Occipital lobe (tissue), 2 donors: ENCODE data around the gene IL17RC. TPM values are rescaled to one million over a fixed set of nuclear protein-coding genes. Genes with fewer than 3 reads are reported as not detected.
"Not testable (repeated sequence)": the region's sequence is repeated elsewhere in the genome, so short reads cannot be mapped to it uniquely, and the experiment has no call there.

Experiments
- DNase-seq: peaks from one replicate; lab custom pipeline; 2025; lab: John Stamatoyannopoulos, UW
- total RNA-seq: library from RNA; depleted of rRNA; stranded (reverse); fragments of >200 nt; gene quantifications from one replicate; pipeline ENCODE4 v1.2.3, GENCODE V29; 2014

Gene IL17RC
- total RNA-seq, 1 donor from 2014 or later, result 4.5 TPM

DNA sequence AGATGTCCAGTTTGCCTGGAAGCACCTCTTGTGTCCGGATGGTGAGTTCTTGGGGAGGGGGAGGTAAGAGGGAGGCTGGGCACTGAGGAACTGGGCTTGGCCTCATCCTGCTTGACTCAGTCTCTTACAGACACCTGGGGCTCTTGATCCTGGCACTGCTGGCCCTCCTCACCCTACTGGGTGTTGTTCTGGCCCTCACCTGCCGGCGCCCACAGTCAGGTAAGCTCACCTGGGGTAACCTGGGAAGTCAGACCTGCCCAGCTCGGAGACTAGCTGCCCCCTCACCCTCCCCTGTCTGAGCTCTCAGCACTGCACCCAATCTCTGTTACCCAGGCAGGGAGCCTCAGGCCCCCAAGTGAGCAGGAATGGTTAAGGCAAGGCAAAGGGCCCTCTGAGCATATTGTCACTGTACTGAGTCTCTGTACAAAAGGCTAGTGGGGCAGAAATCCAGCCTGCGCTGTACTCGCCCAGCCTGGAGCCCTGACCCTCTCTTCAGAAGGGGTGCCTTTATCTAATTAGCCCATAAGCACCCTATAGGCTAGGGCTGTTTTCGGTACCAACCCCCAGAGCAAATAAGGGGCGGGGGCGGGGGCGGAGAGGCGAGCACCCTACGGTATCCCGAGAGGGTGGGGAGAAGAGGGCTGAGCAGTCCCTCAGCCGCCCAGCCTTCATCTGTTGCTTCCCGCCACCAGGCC, 2.2 kb upstream of the IL17RC start:
- DNase-seq, result no peak

GRCh38 chr3:9915254-9916141, 1.4 kb upstream of the IL17RC start:
- peak; percentile 62 for DNase-seq

- DNase-seq, result no peak
Measured at GRCh38 chr3:9916346-9916733, 558 bp upstream of the IL17RC start.

DNA sequence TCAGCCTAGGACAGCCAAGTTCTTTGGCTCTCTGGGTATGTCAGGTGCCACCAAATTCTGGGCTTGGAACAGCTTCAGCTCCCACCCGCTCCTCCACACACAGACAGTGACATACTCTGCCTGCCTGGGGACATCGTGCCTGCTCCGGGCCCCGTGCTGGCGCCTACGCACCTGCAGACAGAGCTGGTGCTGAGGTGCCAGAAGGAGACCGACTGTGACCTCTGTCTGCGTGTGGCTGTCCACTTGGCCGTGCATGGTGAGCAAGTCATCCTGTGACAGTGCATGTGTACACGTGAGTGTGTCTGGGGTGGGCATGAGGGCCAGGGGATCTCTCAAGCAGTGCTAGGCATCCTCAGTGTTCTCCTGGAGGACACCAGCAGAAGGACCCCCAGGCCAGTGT, 922 bp downstream of the IL17RC start:
- DNase-seq, result no peak

GRCh38 chr3:9918261-9919038, 1.6 kb downstream of the IL17RC start:
- DNase-seq, result no peak

GRCh38 chr3:9928158-9928557, 11.3 kb downstream of the IL17RC start:
- DNase-seq, result no peak

GRCh38 chr3:9930804-9931418, 14.0 kb downstream of the IL17RC start:
- DNase-seq, result no peak

DNA sequence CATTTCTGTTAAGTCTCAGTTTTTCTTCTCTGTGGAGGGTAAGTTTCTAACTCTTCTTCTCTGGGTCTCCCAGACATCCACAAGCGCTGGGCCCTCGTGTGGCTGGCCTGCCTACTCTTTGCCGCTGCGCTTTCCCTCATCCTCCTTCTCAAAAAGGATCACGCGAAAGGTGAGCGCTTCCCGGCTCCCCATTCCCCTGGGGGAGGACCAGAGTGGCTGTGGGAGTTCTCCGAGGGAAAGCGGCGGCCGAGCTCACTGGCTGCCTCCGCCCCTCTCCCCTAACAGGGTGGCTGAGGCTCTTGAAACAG, 15.6 kb downstream of the IL17RC start:
- DNase-seq, result peak; percentile 58

DNA sequence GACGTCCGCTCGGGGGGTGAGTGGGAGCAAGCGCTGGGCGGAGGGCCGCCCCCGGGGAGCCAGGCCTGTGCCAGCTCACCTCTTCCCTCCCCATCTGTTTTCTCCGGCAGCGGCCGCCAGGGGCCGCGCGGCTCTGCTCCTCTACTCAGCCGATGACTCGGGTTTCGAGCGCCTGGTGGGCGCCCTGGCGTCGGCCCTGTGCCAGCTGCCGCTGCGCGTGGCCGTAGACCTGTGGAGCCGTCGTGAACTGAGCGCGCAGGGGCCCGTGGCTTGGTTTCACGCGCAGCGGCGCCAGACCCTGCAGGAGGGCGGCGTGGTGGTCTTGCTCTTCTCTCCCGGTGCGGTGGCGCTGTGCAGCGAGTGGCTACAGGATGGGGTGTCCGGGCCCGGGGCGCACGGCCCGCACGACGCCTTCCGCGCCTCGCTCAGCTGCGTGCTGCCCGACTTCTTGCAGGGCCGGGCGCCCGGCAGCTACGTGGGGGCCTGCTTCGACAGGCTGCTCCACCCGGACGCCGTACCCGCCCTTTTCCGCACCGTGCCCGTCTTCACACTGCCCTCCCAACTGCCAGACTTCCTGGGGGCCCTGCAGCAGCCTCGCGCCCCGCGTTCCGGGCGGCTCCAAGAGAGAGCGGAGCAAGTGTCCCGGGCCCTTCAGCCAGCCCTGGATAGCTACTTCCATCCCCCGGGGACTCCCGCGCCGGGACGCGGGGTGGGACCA, 16.1 kb downstream of the IL17RC start:
- peak; percentile 58 for DNase-seq

DNA sequence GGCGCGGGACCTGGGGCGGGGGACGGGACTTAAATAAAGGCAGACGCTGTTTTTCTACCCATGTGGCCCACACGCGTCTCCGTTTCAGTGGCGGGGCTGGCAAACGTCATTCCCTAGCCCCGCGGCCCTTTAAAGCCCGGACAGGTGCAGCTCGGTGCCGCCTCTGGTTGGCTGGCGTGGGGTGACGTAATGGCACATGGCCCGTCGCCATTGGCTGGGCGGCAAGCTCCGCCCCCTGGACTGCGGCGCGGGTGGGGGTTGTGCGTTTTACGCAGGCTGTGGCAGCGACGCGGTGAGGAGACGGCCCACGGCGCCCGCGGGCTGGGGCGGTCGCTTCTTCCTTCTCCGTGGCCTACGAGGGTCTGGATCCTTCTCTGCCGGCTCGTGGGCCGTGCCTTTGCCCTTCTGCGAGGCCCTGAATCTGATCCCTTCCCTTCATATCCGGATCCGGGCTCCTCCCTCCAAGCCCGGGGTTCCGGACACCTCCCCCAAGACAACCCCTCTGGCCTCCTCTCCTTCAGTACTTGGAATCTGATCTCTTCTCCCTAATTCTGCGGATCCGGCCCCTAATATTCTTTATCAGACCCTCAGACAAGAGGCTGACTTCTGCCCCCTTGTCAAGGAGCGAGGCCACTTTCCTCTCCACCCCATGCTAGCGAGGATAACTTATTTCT, 16.8 kb downstream of the IL17RC start, which contains the start of gene CRELD1:
CRELD1 (plus strand) TSS at position 274 of the 674 bp plus-strand sequence. CDS start 605 bp downstream, outside the sequence.
- peak; percentile 96 for DNase-seq

DNA sequence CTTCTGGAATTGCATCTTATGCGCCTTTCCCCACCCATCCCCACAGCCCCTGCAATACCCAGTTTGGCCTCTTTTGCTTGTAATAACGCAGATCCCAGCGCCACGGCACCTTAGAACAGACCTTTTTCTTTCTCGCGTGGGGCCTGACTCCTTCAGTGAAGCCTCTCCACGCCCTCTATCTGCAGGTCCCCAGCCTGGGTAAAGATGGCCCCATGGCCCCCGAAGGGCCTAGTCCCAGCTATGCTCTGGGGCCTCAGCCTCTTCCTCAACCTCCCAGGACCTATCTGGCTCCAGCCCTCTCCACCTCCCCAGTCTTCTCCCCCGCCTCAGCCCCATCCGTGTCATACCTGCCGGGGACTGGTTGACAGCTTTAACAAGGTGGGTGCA, 17.3 kb downstream of the IL17RC start:
- DNase-seq, result no peak

- DNase-seq, result no peak
Measured at GRCh38 chr3:9934993-9935392, 18.1 kb downstream of the IL17RC start.

DNA sequence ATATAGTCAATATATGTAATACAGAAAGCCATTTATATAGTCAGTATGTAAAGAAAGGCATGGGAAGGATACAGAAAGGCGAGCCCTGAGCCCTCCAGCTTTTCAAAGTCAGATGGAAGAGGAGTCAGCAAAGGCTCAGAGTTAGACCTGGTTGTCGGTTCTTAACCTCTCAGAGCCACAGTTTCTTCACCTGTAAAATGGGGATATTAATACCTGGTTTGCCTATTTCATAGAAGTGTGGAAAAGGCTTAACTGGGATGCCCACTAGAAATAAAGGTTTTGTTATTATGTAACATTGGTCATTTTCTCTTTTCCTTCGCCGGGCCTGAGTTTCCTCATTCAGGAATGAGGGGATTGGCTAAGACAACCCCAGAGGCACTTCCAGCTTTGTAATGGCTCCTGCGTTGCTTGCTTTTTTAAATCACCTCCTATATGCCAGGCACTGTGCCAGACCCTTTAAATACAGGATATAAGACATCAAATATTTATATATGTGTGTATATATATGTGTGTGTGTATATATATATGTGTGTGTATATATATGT, 19.1 kb downstream of the IL17RC start:
- no peak for DNase-seq

DNA sequence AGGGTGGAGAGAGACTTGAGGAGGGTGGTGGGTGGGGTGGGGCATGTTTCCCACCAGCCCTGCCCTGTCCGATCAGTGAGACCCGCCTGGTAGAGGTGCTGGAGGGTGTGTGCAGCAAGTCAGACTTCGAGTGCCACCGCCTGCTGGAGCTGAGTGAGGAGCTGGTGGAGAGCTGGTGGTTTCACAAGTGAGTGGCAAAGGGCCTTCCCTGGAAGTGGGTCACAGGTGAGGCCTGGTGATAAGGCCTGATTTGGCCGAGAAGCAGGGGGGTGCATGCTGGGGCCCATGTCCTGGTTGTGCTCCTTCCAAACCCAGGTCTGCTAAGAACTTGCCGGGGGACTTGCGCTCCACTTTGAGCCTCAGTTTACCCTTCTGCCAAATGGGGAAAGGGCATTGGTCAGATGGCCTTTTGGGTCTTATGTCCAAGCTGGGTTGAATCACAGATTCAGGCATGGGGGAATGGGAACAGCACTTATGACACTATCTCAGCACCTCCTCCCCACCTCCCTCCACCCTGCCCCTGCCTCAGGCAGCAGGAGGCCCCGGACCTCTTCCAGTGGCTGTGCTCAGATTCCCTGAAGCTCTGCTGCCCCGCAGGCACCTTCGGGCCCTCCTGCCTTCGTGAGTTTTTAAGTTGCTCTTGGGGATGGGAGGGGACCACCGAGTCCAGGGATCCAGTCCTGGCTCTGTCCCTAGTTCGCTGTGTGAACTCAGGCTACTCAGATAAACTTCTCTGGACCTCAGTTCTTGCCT, 20.8 kb downstream of the IL17RC start:
- DNase-seq, result no peak

DNA sequence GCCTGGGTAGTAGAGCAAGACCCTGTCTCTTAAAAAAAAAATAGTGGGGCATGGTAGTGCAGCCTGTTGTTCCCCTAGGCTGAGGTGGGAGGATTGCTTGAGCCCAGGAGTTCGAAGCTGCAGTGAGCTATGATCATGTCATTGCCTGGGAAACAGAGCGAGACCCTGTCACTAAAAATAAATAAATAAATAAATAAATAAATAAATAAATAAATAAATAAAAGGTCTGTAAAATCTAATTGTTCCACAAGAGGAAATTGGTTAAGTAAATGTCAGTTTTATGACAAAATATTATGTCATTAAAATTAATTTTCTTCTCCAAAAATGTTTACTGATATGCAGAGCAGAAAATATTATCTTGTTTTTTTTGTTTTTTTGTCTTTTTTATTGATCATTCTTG, 22.1 kb downstream of the IL17RC start:
- no peak for DNase-seq

DNA sequence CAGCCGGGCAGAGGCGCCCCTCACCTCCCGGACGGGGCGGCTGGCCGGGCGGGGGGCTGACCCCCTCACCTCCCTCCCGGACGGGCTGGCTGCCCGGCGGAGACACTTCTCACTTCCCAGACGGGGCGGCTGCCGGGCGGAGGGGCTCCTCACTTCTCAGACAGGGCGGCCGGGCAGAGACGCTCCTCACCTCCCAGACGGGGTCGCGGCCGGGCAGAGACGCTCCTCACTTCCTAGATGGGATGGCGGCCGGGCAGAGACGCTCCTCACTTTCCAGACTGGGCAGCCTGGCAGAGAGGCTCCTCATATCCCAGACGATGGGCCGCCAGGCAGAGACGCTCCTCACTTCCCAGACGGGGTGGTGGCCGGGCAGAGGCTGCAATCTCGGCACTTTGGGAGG, 23.0 kb downstream of the IL17RC start:
- not testable (repeated sequence) for DNase-seq

DNA sequence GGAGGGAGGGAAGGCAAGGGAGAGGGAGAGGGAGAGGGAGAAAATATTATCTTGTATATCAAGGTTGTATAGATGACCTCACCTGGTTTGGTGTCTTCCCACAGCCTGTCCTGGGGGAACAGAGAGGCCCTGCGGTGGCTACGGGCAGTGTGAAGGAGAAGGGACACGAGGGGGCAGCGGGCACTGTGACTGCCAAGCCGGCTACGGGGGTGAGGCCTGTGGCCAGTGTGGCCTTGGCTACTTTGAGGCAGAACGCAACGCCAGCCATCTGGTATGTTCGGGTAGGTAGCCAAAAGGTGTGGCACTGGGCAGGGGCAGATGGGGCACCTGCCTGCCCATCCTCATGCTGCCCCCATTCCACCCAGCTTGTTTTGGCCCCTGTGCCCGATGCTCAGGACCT, 23.8 kb downstream of the IL17RC start:
- DNase-seq, result no peak

DNA sequence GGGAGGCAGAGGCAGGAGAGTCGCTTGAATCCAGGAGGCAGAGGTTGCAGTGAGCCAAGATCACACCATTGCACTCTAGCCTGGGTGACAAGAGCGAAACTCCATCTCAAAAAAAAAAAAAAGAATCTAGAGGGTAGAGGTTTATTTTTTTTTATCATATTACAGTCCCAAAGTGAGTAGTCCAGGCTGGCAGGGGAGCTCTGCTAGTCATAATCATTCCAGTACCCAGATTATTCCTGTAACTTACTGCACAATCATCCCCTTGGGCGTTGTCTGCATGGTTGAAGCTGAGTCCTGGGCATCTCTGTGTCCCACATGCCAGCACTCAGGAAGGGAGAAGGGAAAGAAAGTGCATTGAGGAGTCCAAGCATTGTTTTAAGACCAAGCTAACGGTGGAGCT, 25.3 kb downstream of the IL17RC start:
- DNase-seq, result no peak

DNA sequence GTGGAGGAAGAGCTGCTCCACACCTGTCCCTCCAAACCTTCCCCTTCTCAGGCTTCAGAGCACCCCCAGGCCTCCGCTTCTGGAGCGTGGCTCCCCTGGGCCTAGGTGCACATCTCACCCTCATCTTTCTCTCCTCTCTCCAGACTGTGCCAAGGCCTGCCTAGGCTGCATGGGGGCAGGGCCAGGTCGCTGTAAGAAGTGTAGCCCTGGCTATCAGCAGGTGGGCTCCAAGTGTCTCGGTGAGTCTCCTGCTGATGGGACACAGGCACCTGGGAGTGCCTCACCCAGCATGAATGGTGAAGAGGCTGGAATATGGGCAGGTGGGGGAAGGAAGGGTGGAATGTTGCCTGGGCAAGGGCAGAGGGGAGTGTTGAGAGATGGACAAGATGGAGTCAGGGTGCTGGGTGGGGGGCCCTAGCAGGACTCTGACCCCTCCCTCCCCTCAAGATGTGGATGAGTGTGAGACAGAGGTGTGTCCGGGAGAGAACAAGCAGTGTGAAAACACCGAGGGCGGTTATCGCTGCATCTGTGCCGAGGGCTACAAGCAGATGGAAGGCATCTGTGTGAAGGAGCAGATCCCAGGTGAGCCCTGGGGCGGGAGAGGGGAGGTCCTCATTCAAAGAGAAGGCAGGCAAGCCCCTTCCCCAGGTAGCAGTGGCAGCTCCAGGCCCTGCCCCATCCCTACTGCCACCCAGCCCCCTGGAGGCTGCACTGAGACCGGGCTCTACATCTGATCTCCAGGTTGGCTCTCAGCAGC, 26.2 kb downstream of the IL17RC start:
- DNase-seq, result no peak
